ENCODE measurements around the gene MYRIP. TPM values are rescaled to one million over a fixed set of nuclear protein-coding genes. Genes with fewer than 3 reads are reported as not detected.

The MYRIP gene
- total RNA-seq, 1 experiment from 2014 or later, result 0.44 TPM

DNA sequence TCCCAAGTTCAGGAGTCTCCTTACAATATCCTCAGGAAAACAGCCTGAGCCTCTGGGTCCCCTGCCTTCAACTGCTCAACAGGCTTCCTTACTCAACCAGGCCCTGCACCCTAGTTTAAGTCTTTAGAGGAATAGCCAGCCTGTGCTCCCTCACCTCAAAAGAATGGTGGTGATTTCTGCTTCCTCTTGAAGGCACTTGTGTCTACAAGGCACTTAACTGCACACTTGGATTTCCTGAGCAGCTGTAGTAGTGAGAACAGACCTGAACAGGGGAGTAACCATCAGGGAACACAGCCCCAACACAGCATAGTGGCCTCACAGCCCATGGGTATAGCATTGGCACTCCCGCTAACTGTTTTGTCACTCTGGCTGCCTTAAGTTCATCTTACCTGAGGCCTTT, 244.3 kb downstream of the MYRIP start:
- ATAC-seq (no peak), DNase-seq (ENCODE audit: low read depth, low spot score) (no peak)
- H3K9me2 ChIP-seq (ENCODE audit: insufficient read depth), result no peaks in the 10 kb centered on the region
- H3K4me2 ChIP-seq (ENCODE audit: low read length), result no peak overlapping the region
- no peaks in the 10 kb centered on the region for H3K27me3 ChIP-seq (ENCODE audit: insufficient read depth, low read length)
- ChIA-PET POLR2A (no interaction called here), RAD21 (ENCODE audit: low non-redundant PET in 1 of 2, low total read pairs in 2 of 2, uncharacterized antibody in 2 of 2, unreplicated experiment in 2 of 2) (no interaction called here), CTCF (no interaction called here)
- no peak overlapping the region for H2AFZ ChIP-seq (ENCODE audit: low read depth, low read length, poor library complexity, severe bottlenecking)
- intact Hi-C loops (cut with micrococcal nuclease), result no loop called here
- no peaks in the 10 kb centered on the region for H4K20me1 ChIP-seq (ENCODE audit: insufficient read depth)
- H3K4me1 ChIP-seq (ENCODE audit: control insufficient read depth in 1 of 2, insufficient read depth in 2 of 2, low read length in 2 of 2), result no peaks in the 10 kb centered on the region
- H3K27ac ChIP-seq (ENCODE audit: low read depth, low read length), result no peak overlapping the region
- H3K9me3 ChIP-seq (ENCODE audit: control insufficient read depth in 1 of 2, insufficient read depth in 1 of 2, low read depth in 1 of 2, low read length in 2 of 2), result peaks cover 0 to 4% of the 10 kb centered on the region in 2 experiments; a peak in 1 of 4 replicates
- H3K4me3 ChIP-seq (replicated peaks in 1 of 2; ENCODE audit: low read depth in 1 of 2, low read length in 2 of 2), result no peak overlapping the region
- BruUV-seq (replicated peaks), result no TSS peak
- no peak for TF ChIP-seq ZBTB33 (IDR thresholded peaks at IDR 0.05; ENCODE audit: extremely low read depth, insufficient replicate concordance, low read length)
- TF ChIP-seq SRF (IDR thresholded peaks at IDR 0.05; ENCODE audit: low read depth), result no peak
- no peak for TF ChIP-seq EZH2 (IDR thresholded peaks at IDR 0.05)
- TF ChIP-seq ZFX (IDR thresholded peaks at IDR 0.05), result no peak
- TF ChIP-seq MAX (IDR thresholded peaks at IDR 0.05), result no peak
- no peak for TF ChIP-seq POLR2A (IDR thresholded peaks at IDR 0.05; ENCODE audit: borderline replicate concordance, extremely low read depth, insufficient read depth, insufficient read length)
- TF ChIP-seq TCF7L2 (IDR thresholded peaks at IDR 0.05; ENCODE audit: borderline replicate concordance, extremely low read depth, insufficient read depth, insufficient read length), result no peak
- no peak for TF ChIP-seq EZH2phosphoT487 (IDR thresholded peaks at IDR 0.05; ENCODE audit: borderline replicate concordance)
- TF ChIP-seq YY1 (IDR thresholded peaks at IDR 0.05; ENCODE audit: extremely low read depth, insufficient replicate concordance, low read depth, low read length), result no peak
- no peak for TF ChIP-seq CBX3 (IDR thresholded peaks at IDR 0.05; ENCODE audit: low read depth)
- no peak for TF ChIP-seq JUND (IDR thresholded peaks at IDR 0.05)
- no peak for TF ChIP-seq POLR2AphosphoS5 (IDR thresholded peaks at IDR 0.05; ENCODE audit: low read depth, low read length)
- TF ChIP-seq, protein P1, sequence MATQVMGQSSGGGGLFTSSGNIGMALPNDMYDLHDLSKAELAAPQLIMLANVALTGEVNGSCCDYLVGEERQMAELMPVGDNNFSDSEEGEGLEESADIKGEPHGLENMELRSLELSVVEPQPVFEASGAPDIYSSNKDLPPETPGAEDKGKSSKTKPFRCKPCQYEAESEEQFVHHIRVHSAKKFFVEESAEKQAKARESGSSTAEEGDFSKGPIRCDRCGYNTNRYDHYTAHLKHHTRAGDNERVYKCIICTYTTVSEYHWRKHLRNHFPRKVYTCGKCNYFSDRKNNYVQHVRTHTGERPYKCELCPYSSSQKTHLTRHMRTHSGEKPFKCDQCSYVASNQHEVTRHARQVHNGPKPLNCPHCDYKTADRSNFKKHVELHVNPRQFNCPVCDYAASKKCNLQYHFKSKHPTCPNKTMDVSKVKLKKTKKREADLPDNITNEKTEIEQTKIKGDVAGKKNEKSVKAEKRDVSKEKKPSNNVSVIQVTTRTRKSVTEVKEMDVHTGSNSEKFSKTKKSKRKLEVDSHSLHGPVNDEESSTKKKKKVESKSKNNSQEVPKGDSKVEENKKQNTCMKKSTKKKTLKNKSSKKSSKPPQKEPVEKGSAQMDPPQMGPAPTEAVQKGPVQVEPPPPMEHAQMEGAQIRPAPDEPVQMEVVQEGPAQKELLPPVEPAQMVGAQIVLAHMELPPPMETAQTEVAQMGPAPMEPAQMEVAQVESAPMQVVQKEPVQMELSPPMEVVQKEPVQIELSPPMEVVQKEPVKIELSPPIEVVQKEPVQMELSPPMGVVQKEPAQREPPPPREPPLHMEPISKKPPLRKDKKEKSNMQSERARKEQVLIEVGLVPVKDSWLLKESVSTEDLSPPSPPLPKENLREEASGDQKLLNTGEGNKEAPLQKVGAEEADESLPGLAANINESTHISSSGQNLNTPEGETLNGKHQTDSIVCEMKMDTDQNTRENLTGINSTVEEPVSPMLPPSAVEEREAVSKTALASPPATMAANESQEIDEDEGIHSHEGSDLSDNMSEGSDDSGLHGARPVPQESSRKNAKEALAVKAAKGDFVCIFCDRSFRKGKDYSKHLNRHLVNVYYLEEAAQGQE (IDR thresholded peaks at IDR 0.05; ENCODE audit: low read depth), result no peak
- no peak for TF ChIP-seq EGR1 (IDR thresholded peaks at IDR 0.05; ENCODE audit: low read depth)
- TF ChIP-seq, protein P2, sequence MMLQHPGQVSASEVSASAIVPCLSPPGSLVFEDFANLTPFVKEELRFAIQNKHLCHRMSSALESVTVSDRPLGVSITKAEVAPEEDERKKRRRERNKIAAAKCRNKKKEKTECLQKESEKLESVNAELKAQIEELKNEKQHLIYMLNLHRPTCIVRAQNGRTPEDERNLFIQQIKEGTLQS (IDR thresholded peaks at IDR 0.05), result no peak
- TF ChIP-seq RAD21 (IDR thresholded peaks at IDR 0.05; ENCODE audit: low read depth), result no peak
- TF ChIP-seq, protein P3, sequence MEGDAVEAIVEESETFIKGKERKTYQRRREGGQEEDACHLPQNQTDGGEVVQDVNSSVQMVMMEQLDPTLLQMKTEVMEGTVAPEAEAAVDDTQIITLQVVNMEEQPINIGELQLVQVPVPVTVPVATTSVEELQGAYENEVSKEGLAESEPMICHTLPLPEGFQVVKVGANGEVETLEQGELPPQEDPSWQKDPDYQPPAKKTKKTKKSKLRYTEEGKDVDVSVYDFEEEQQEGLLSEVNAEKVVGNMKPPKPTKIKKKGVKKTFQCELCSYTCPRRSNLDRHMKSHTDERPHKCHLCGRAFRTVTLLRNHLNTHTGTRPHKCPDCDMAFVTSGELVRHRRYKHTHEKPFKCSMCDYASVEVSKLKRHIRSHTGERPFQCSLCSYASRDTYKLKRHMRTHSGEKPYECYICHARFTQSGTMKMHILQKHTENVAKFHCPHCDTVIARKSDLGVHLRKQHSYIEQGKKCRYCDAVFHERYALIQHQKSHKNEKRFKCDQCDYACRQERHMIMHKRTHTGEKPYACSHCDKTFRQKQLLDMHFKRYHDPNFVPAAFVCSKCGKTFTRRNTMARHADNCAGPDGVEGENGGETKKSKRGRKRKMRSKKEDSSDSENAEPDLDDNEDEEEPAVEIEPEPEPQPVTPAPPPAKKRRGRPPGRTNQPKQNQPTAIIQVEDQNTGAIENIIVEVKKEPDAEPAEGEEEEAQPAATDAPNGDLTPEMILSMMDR (IDR thresholded peaks at IDR 0.05 in 2 of 3, conservative IDR thresholded peaks at IDR 0.05 in 1 of 3; ENCODE audit: borderline replicate concordance in 1 of 3, insufficient read depth in 1 of 3, low read depth in 2 of 3, low read length in 2 of 3), result no peak
- H3K79me2 ChIP-seq (ENCODE audit: insufficient read depth, low read length), result no peaks in the 10 kb centered on the region
- no peaks in the 10 kb centered on the region for H3K36me3 ChIP-seq (ENCODE audit: control insufficient read depth in 1 of 2, insufficient read depth in 2 of 2, low read length in 2 of 2)
- no peak overlapping the region for H3K9ac ChIP-seq (ENCODE audit: low read length)

Measured in HCT116 (cell line).